ENCODE measurements around the gene FDPS. TPM values are rescaled to one million over a fixed set of nuclear protein-coding genes. Genes with fewer than 3 reads are reported as not detected.

Gene FDPS
- total RNA-seq, 1 experiment from 2014 or later: 148 TPM

GRCh38 chr1:155296661-155297060, 12.0 kb upstream of the FDPS start:
- Histone ChIP-seq H3K27me3 (no peaks in the 10 kb centered on the region), H3K4me1 (no peaks in the 10 kb centered on the region), H3K9me3 (replicated peaks) (no peaks in the 10 kb centered on the region), H3K36me3 (no peaks in the 10 kb centered on the region), H3K27ac (no peak overlapping the region), H3K4me3 (no peak overlapping the region)
- DNase-seq: no peak

- no peaks in the 10 kb centered on the region for H3K4me1 ChIP-seq
- H3K9me3 ChIP-seq (replicated peaks): no peaks in the 10 kb centered on the region
- H3K36me3 ChIP-seq: no peaks in the 10 kb centered on the region
- no peak overlapping the region for H3K4me3 ChIP-seq
- no peaks in the 10 kb centered on the region for H3K27me3 ChIP-seq
- no peak overlapping the region for H3K27ac ChIP-seq
- no peak for DNase-seq
Observed at GRCh38 chr1:155297384-155297783, 11.3 kb upstream of the FDPS start.

- Histone ChIP-seq H3K27me3 (no peaks in the 10 kb centered on the region), H3K9me3 (replicated peaks) (no peaks in the 10 kb centered on the region), H3K4me1 (no peaks in the 10 kb centered on the region), H3K27ac (no peak overlapping the region), H3K36me3 (no peaks in the 10 kb centered on the region), H3K4me3 (no peak overlapping the region)
- no peak for DNase-seq
Observed at GRCh38 chr1:155300024-155300423, 8.6 kb upstream of the FDPS start.

- H3K36me3 ChIP-seq: no peaks in the 10 kb centered on the region
- H3K4me1 ChIP-seq: no peaks in the 10 kb centered on the region
- no peak for DNase-seq
- no peaks in the 10 kb centered on the region for H3K9me3 ChIP-seq (replicated peaks)
- no peak overlapping the region for H3K4me3 ChIP-seq
- no peak overlapping the region for H3K27ac ChIP-seq
- H3K27me3 ChIP-seq: no peaks in the 10 kb centered on the region
Observed at GRCh38 chr1:155300553-155301329, 7.9 kb upstream of the FDPS start.

GRCh38 chr1:155301342-155301841, 7.3 kb upstream of the FDPS start, which contains the start of gene PKLR:
Gene PKLR, minus strand, starts transcription at chr1:155301438. Its CDS starts 43 bp downstream, at chr1:155301395.
- H3K27me3 ChIP-seq: no peaks in the 10 kb centered on the region
- no peak for DNase-seq
- H3K4me3 ChIP-seq: no peak within 1 kb of the TSS
- H3K4me1 ChIP-seq: 0 out of 2 replicates have a peak, but pooled peaks cover 3% of the 10 kb centered on the region
- no peaks in the 10 kb centered on the region for H3K36me3 ChIP-seq
- H3K9me3 ChIP-seq (replicated peaks): no peaks in the 10 kb centered on the region
- H3K27ac ChIP-seq: no peak within 1 kb of the TSS

GRCh38 chr1:155304558-155305063, 4.1 kb upstream of the FDPS start:
- Histone ChIP-seq H3K27me3 (no peaks in the 10 kb centered on the region), H3K27ac (no peak overlapping the region), H3K4me1 (peaks cover 3% of the 10 kb centered on the region; the same call in 1 of the 2 replicates), H3K36me3 (no peaks in the 10 kb centered on the region), H3K4me3 (no peak overlapping the region), H3K9me3 (replicated peaks) (no peaks in the 10 kb centered on the region)
- no peak for DNase-seq

- peaks cover 3% of the 10 kb centered on the region; the same call in 1 of the 2 replicates for H3K4me1 ChIP-seq
- no peaks in the 10 kb centered on the region for H3K27me3 ChIP-seq
- H3K36me3 ChIP-seq: peaks cover 7% of the 10 kb centered on the region
- no peak overlapping the region for H3K4me3 ChIP-seq
- no peak for DNase-seq
- no peak overlapping the region for H3K27ac ChIP-seq
- no peaks in the 10 kb centered on the region for H3K9me3 ChIP-seq (replicated peaks)
Observed at GRCh38 chr1:155305881-155306391, 2.7 kb upstream of the FDPS start.

- peaks cover 10% of the 10 kb centered on the region for H3K36me3 ChIP-seq
- no peaks in the 10 kb centered on the region for H3K9me3 ChIP-seq (replicated peaks)
- H3K4me3 ChIP-seq: no peak overlapping the region
- no peak overlapping the region for H3K27ac ChIP-seq
- peak in 1 of 2 experiments; percentile 58 for DNase-seq
- H3K4me1 ChIP-seq: peaks cover 3% of the 10 kb centered on the region; the same call in 1 of the 2 replicates
- no peaks in the 10 kb centered on the region for H3K27me3 ChIP-seq
Observed at GRCh38 chr1:155307247-155307740, 1.4 kb upstream of the FDPS start.

GRCh38 chr1:155309423-155310021, 856 bp downstream of the FDPS start:
- H3K4me3 ChIP-seq: peak overlapping the region; percentile 78
- no peaks in the 10 kb centered on the region for H3K27me3 ChIP-seq
- peak overlapping the region; percentile 78 for H3K27ac ChIP-seq
- peaks cover 16% of the 10 kb centered on the region for H3K36me3 ChIP-seq
- peak in 1 of 2 experiments; percentile 22 for DNase-seq
- H3K9me3 ChIP-seq (replicated peaks): no peaks in the 10 kb centered on the region
- H3K4me1 ChIP-seq: peaks cover 3% of the 10 kb centered on the region; the same call in 1 of the 2 replicates

GRCh38 chr1:155313261-155313660, 4.6 kb downstream of the FDPS start:
- H3K9me3 ChIP-seq (replicated peaks): no peaks in the 10 kb centered on the region
- peaks cover 18% of the 10 kb centered on the region for H3K36me3 ChIP-seq
- H3K4me1 ChIP-seq: no peaks in the 10 kb centered on the region; the same call in 1 of the 2 replicates
- no peak for DNase-seq
- H3K27ac ChIP-seq: no peak overlapping the region
- H3K4me3 ChIP-seq: no peak overlapping the region
- no peaks in the 10 kb centered on the region for H3K27me3 ChIP-seq

GRCh38 chr1:155316922-155317321, 8.3 kb downstream of the FDPS start:
- no peaks in the 10 kb centered on the region for H3K9me3 ChIP-seq (replicated peaks)
- H3K27me3 ChIP-seq: no peaks in the 10 kb centered on the region
- peaks cover 7% of the 10 kb centered on the region for H3K36me3 ChIP-seq
- H3K27ac ChIP-seq: no peak overlapping the region
- DNase-seq: no peak
- no peaks in the 10 kb centered on the region for H3K4me1 ChIP-seq
- no peak overlapping the region for H3K4me3 ChIP-seq

GRCh38 chr1:155318082-155318481, 9.4 kb downstream of the FDPS start:
- Histone ChIP-seq H3K4me1 (no peaks in the 10 kb centered on the region), H3K27ac (no peak overlapping the region), H3K9me3 (replicated peaks) (no peaks in the 10 kb centered on the region), H3K36me3 (peaks cover 6% of the 10 kb centered on the region), H3K27me3 (no peaks in the 10 kb centered on the region), H3K4me3 (no peak overlapping the region)
- no peak for DNase-seq

- Histone ChIP-seq H3K4me3 (no peak overlapping the region), H3K27me3 (no peaks in the 10 kb centered on the region), H3K27ac (no peak overlapping the region), H3K4me1 (no peaks in the 10 kb centered on the region), H3K36me3 (0 out of 2 replicates have a peak, but pooled peaks cover 2% of the 10 kb centered on the region), H3K9me3 (replicated peaks) (no peaks in the 10 kb centered on the region)
- DNase-seq: no peak
Observed at GRCh38 chr1:155319536-155319935, 10.9 kb downstream of the FDPS start.

GRCh38 chr1:155320252-155320651, 11.6 kb downstream of the FDPS start:
- H3K27me3 ChIP-seq: no peaks in the 10 kb centered on the region
- no peak for DNase-seq
- no peak overlapping the region for H3K27ac ChIP-seq
- H3K4me3 ChIP-seq: no peak overlapping the region
- 0 out of 2 replicates have a peak, but pooled peaks cover 2% of the 10 kb centered on the region for H3K36me3 ChIP-seq
- H3K9me3 ChIP-seq (replicated peaks): no peaks in the 10 kb centered on the region
- no peaks in the 10 kb centered on the region for H3K4me1 ChIP-seq

All from SJCRH30 (cell line).